SK-N-MC (cell line): ENCODE measurements around the gene SMARCD1.

ENCODE experiments used
- EZH2 ChIP-seq: fragments of 200-600 bp; sonication (generic); IDR thresholded peaks from one replicate; pipeline ENCODE4 v1.6.1; 2017; ENCODE audit warnings: antibody characterized with exemption
- POLR2AphosphoS5 ChIP-seq: IDR thresholded peaks from 2 replicates; pipeline ENCODE4 v1.6.1; 2012; ENCODE audit warnings: mild to moderate bottlenecking, low read depth, low read length, borderline replicate concordance

DNA sequence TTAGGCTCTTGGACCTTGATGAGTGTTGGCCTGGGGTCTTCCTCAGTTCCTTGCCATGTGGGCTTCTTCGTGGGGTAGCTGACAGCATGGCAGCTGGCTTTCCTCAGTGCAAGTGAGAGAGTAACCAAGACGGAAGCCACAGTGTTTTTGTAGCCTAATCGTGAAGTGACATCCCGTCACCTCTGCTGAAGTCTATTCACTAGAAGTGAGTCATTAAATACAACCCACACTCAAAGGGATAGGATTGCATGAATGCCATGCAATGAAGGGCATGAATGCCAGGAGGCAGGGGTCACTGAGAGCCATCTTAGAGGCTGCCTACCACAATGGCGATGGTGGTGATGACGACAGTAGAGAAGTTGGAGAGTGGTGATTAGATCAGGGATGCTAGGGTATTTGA, 41.3 kb upstream of the SMARCD1 start:
- TF ChIP-seq EZH2 = no peak
- TF ChIP-seq POLR2AphosphoS5 = no peak
